Measurements from ENCODE around the gene SAMHD1.

The SAMHD1 gene

DNA sequence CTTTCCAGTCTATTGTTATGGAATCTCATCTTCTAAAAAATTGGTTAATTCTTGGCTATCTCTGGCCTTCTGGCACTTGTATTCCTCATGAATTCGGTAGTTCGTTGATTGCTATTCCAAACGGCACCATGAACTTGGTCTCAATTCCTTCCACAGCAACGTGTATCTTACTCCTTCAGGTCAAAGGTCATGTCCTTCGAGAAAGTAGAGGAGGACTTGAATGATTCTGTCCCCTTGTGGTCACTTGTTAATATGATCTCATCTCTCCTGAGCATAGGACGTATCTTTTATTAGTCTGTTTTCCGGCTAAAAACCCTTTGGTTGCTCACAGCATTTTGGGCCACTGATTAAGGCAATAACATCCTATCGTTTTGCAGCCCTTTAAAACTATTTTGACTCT, 66.2 kb downstream of the SAMHD1 start:
- H3K27ac ChIP-seq: no peak overlapping the region
- no peak for TF ChIP-seq ZFX (IDR thresholded peaks at IDR 0.05; ENCODE audit: borderline replicate concordance)
- TF ChIP-seq, protein P1, sequence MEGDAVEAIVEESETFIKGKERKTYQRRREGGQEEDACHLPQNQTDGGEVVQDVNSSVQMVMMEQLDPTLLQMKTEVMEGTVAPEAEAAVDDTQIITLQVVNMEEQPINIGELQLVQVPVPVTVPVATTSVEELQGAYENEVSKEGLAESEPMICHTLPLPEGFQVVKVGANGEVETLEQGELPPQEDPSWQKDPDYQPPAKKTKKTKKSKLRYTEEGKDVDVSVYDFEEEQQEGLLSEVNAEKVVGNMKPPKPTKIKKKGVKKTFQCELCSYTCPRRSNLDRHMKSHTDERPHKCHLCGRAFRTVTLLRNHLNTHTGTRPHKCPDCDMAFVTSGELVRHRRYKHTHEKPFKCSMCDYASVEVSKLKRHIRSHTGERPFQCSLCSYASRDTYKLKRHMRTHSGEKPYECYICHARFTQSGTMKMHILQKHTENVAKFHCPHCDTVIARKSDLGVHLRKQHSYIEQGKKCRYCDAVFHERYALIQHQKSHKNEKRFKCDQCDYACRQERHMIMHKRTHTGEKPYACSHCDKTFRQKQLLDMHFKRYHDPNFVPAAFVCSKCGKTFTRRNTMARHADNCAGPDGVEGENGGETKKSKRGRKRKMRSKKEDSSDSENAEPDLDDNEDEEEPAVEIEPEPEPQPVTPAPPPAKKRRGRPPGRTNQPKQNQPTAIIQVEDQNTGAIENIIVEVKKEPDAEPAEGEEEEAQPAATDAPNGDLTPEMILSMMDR (IDR thresholded peaks at IDR 0.05): peak; percentile 31

DNA sequence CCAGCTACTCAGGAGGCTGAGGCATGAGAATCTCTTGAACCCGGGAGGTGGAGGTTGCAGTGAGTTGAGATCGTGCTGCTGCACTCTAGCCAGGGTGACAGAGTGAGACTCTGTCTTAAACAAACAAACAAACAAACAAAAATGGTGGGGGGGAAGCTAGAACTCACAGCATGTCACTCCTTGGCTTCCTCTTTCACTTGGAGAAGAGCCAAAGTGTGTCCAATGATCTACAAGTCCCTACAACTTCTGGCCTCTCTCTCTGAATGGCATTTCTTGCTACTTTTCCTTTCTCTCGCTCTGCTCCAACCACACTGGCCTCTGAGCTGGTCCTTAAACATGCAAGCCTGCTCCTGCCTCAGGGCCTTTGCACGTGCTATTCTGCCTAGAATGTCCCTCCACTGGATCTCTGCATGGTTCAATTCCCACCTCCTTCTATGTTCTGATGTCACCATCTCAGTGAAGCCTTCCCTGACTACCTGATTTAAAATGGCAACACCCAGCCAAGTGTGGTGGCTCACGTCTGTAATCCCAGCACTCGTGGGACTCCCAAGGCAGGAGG, 67.5 kb downstream of the SAMHD1 start:
- TF ChIP-seq, protein P1 (IDR thresholded peaks at IDR 0.05): no peak
- TF ChIP-seq ZFX (IDR thresholded peaks at IDR 0.05; ENCODE audit: borderline replicate concordance): no peak

DNA sequence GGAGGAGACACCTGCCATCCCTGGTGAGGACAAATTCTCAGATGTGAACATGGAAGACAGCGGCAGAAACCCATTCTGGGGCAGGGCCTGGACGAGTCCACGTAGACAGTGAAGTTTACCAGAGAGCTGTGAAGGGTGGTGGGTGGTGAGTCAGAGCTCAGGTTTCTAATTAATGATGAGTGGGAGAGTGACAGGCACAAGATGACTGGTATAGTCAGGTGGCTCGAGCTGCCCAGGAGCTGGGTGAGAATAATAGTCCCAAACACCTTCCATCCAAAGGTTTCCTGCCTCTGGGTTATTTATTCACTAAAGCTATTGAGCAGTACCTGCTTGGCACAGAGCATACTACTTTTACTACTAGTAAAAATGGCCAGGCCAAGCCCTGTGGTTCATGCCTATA, 69.6 kb downstream of the SAMHD1 start:
- 0 out of 2 replicates have a peak overlapping the region, but pooled peaks have one; percentile 25 for H3K27ac ChIP-seq
- TF ChIP-seq ZFX (IDR thresholded peaks at IDR 0.05; ENCODE audit: borderline replicate concordance): no peak
- TF ChIP-seq, protein P1 (IDR thresholded peaks at IDR 0.05): no peak

More for the DNA sequence above, 67.5 kb downstream of the SAMHD1 start:
- H3K27ac ChIP-seq: no peak overlapping the region

DNA sequence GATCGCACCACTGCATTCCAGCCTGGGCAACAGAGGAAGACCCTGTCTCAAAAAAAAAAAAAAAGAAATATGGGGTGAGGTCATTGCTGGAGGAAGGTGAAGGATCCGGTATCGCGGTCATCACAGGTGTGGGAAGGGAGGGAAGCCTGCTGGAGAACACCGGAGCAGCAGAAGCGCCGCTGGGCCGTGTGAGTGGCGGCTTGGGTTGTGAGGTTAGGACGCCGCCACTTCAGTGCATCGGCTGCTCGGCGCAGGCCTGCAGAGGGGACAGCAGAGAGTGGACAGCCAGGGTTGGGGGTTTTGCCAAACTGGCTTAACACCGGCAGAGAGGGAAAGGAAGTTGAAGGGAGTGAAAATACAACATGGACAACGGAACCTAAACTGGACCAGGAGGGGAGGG, 70.2 kb downstream of the SAMHD1 start:
- H3K27ac ChIP-seq: no peak overlapping the region
- no peak for TF ChIP-seq ZFX (IDR thresholded peaks at IDR 0.05; ENCODE audit: borderline replicate concordance)
- TF ChIP-seq, protein P1 (IDR thresholded peaks at IDR 0.05): no peak

DNA sequence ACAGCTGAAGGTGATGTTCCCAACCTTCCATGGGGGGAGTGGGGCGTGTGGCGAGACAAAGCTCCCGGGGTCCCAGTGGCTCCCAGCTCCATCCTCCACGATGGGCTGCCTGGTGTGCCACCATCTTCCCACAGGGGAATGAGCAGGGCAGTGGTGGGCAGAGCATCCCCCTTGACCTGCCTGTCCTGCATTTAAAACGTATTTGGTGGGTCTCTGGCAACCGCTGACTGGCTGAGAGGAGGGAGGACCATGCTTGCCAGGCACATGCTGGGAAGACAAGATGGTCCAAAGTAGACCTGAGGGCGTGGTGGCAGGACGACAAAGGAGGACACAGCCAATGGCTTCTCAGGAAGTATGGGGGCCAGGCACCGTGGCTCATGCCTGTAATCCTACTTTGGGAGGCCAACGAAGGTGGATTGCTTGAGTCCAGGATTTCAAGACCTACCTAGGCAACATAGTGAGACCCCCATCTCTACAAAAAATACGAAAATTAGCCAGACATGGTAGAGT, 70.7 kb downstream of the SAMHD1 start:
- H3K27ac ChIP-seq: no peak overlapping the region
- no peak for TF ChIP-seq ZFX (IDR thresholded peaks at IDR 0.05; ENCODE audit: borderline replicate concordance)
- TF ChIP-seq, protein P1 (IDR thresholded peaks at IDR 0.05): no peak

DNA sequence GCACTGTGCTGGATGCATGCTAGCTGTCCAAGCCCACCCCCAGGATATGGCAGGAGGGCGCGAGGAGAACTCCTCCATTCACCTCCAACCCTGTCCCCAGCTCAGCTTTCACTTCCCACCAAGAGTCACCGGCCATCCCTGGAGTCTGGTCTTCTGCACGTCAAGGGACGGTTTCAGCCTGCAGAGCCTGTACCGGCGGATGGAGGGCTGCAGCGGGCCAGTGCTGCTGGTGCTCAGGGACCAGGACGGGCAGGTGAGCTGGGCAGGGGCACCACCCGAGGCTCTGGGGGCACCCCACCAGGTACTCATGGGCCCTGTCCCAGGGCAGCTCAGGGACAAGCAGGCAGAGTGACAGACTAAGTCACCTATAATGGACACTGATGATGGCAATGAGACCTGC, 72.6 kb downstream of the SAMHD1 start:
- no peak for TF ChIP-seq ZFX (IDR thresholded peaks at IDR 0.05; ENCODE audit: borderline replicate concordance)
- TF ChIP-seq, protein P1 (IDR thresholded peaks at IDR 0.05): no peak
- no peak overlapping the region for H3K27ac ChIP-seq

DNA sequence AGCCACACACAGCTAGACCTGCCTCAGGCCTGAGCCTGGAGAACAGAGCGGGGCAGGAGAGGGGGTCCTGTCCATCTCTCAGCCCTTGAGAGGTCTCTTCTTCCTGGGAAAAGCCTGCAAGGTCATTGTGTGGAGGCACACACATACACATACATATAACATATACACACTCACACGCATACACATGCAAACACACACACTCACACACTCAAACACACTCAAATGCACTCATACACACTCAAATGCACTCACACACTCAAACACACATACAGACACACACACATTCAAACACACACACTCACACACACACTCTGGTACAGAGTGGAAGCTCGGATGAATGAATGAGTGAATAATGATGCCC, 75.1 kb downstream of the SAMHD1 start:
- H3K27ac ChIP-seq: peak overlapping the region; percentile 74

More for the DNA sequence above, 75.1 kb downstream of the SAMHD1 start:
- no peak for TF ChIP-seq ZFX (IDR thresholded peaks at IDR 0.05; ENCODE audit: borderline replicate concordance)
- TF ChIP-seq, protein P1 (IDR thresholded peaks at IDR 0.05): no peak
